ENCODE results near the gene YAE1. TPM values are rescaled to one million over a fixed set of nuclear protein-coding genes. Genes with fewer than 3 reads are reported as not detected.
"Not testable (repeated sequence)": the region's sequence is repeated elsewhere in the genome, so short reads cannot be mapped to it uniquely, and the experiment has no call there.

The YAE1 gene
- total RNA-seq, 1 donor from 2014 or later: 43.6 TPM

GRCh38 chr7:39536951-39537350, 29.3 kb upstream of the YAE1 start:
- peaks cover 24% of the 10 kb centered on the region for H3K4me1 Mint-ChIP-seq (ENCODE audit: low read depth, unreplicated experiment)
- no peak overlapping the region for H3K4me3 Mint-ChIP-seq (ENCODE audit: unreplicated experiment)
- H3K9me3 Mint-ChIP-seq (ENCODE audit: unreplicated experiment): peaks cover 6% of the 10 kb centered on the region
- TF ChIP-seq CTCF (IDR thresholded peaks at IDR 0.05; ENCODE audit: partially characterized antibody, unreplicated experiment): no peak
- peaks cover 2% of the 10 kb centered on the region for H3K27me3 Mint-ChIP-seq (ENCODE audit: unreplicated experiment)
- no peak overlapping the region for H3K27ac Mint-ChIP-seq (ENCODE audit: unreplicated experiment)
- no peaks in the 10 kb centered on the region for H3K36me3 Mint-ChIP-seq (ENCODE audit: unreplicated experiment)
- DNase-seq: no peak

DNA sequence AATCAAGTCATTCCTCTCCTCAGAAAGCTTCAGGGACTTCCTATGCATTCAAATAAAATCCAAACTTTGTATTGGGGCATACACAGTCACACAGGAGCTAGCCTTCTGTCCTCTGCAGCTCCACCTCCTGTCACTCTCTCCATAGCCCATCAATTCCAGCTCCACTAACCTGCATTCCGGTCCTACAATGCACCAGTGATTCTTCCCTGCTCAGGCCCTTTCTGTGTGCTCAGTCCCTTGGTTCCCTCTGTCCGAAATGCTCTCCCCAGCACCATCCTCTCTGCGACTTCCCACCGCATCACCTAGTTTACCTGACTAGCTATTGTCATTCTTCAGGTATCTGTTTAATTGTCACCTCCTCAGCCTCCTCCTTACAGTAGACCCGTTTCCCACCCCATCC, 26.4 kb upstream of the YAE1 start:
- Mint-ChIP-seq H3K9me3 (ENCODE audit: unreplicated experiment) (peaks cover 6% of the 10 kb centered on the region), H3K27me3 (ENCODE audit: unreplicated experiment) (peaks cover 2% of the 10 kb centered on the region), H3K36me3 (ENCODE audit: unreplicated experiment) (no peaks in the 10 kb centered on the region), H3K4me3 (ENCODE audit: unreplicated experiment) (no peak overlapping the region), H3K27ac (ENCODE audit: unreplicated experiment) (peak overlapping the region; percentile 71), H3K4me1 (ENCODE audit: low read depth, unreplicated experiment) (peaks cover 24% of the 10 kb centered on the region)
- no peak for TF ChIP-seq CTCF (IDR thresholded peaks at IDR 0.05; ENCODE audit: partially characterized antibody, unreplicated experiment)
- DNase-seq: no peak

- peaks cover 6% of the 10 kb centered on the region for H3K9me3 Mint-ChIP-seq (ENCODE audit: unreplicated experiment)
- no peaks in the 10 kb centered on the region for H3K36me3 Mint-ChIP-seq (ENCODE audit: unreplicated experiment)
- no peak for DNase-seq
- H3K27ac Mint-ChIP-seq (ENCODE audit: unreplicated experiment): peak overlapping the region; percentile 71
- no peak overlapping the region for H3K4me3 Mint-ChIP-seq (ENCODE audit: unreplicated experiment)
- peaks cover 24% of the 10 kb centered on the region for H3K4me1 Mint-ChIP-seq (ENCODE audit: low read depth, unreplicated experiment)
- peaks cover 2% of the 10 kb centered on the region for H3K27me3 Mint-ChIP-seq (ENCODE audit: unreplicated experiment)
- no peak for TF ChIP-seq CTCF (IDR thresholded peaks at IDR 0.05; ENCODE audit: partially characterized antibody, unreplicated experiment)
These were observed 25.9 kb upstream of the YAE1 start for GRCh38 chr7:39540320-39540719.

GRCh38 chr7:39541511-39541910, 24.7 kb upstream of the YAE1 start:
- Mint-ChIP-seq H3K36me3 (ENCODE audit: unreplicated experiment) (no peaks in the 10 kb centered on the region), H3K9me3 (ENCODE audit: unreplicated experiment) (peaks cover 6% of the 10 kb centered on the region), H3K27ac (ENCODE audit: unreplicated experiment) (peak overlapping the region; percentile 81), H3K4me1 (ENCODE audit: low read depth, unreplicated experiment) (peaks cover 19% of the 10 kb centered on the region), H3K27me3 (ENCODE audit: unreplicated experiment) (peaks cover 2% of the 10 kb centered on the region), H3K4me3 (ENCODE audit: unreplicated experiment) (no peak overlapping the region)
- TF ChIP-seq CTCF (IDR thresholded peaks at IDR 0.05; ENCODE audit: partially characterized antibody, unreplicated experiment): no peak
- no peak for DNase-seq

GRCh38 chr7:39544774-39545173, 21.4 kb upstream of the YAE1 start:
- not testable (repeated sequence) for H3K9me3 Mint-ChIP-seq (ENCODE audit: unreplicated experiment); H3K27ac Mint-ChIP-seq (ENCODE audit: unreplicated experiment); DNase-seq; H3K27me3 Mint-ChIP-seq (ENCODE audit: unreplicated experiment); H3K4me3 Mint-ChIP-seq (ENCODE audit: unreplicated experiment)
- H3K36me3 Mint-ChIP-seq (ENCODE audit: unreplicated experiment): peaks cover 14% of the 10 kb centered on the region
- peaks cover 17% of the 10 kb centered on the region for H3K4me1 Mint-ChIP-seq (ENCODE audit: low read depth, unreplicated experiment)

GRCh38 chr7:39547336-39547735, 18.9 kb upstream of the YAE1 start:
- no peak overlapping the region for H3K27ac Mint-ChIP-seq (ENCODE audit: unreplicated experiment)
- no peak for DNase-seq
- H3K36me3 Mint-ChIP-seq (ENCODE audit: unreplicated experiment): peaks cover 14% of the 10 kb centered on the region
- H3K9me3 Mint-ChIP-seq (ENCODE audit: unreplicated experiment): peaks cover 2% of the 10 kb centered on the region
- peaks cover 2% of the 10 kb centered on the region for H3K27me3 Mint-ChIP-seq (ENCODE audit: unreplicated experiment)
- H3K4me1 Mint-ChIP-seq (ENCODE audit: low read depth, unreplicated experiment): no peaks in the 10 kb centered on the region
- TF ChIP-seq CTCF (IDR thresholded peaks at IDR 0.05; ENCODE audit: partially characterized antibody, unreplicated experiment): no peak
- H3K4me3 Mint-ChIP-seq (ENCODE audit: unreplicated experiment): no peak overlapping the region
